AML-193 (cell line): Measurements from ENCODE around the gene FGF2.

Experiments
- DNase-seq, 2 experiments: peaks; one replicate each; lab custom pipeline; 2025; lab: John Stamatoyannopoulos, UW

FGF2 gene

DNA sequence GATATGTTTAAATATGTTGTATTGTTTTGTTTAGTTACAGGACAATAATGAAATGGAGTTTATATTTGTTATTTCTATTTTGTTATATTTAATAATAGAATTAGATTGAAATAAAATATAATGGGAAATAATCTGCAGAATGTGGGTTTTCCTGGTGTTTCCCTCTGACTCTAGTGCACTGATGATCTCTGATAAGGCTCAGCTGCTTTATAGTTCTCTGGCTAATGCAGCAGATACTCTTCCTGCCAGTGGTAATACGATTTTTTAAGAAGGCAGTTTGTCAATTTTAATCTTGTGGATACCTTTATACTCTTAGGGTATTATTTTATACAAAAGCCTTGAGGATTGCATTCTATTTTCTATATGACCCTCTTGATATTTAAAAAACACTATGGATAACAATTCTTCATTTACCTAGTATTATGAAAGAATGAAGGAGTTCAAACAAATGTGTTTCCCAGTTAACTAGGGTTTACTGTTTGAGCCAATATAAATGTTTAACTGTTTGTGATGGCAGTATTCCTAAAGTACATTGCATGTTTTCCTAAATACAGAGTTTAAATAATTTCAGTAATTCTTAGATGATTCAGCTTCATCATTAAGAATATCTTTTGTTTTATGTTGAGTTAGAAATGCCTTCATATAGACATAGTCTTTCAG lies 68.8 kb downstream of the FGF2 start:
- DNase-seq: no peak

GRCh38 chr4:122896270-122896669 lies 69.6 kb downstream of the FGF2 start:
- no peak for DNase-seq

DNA sequence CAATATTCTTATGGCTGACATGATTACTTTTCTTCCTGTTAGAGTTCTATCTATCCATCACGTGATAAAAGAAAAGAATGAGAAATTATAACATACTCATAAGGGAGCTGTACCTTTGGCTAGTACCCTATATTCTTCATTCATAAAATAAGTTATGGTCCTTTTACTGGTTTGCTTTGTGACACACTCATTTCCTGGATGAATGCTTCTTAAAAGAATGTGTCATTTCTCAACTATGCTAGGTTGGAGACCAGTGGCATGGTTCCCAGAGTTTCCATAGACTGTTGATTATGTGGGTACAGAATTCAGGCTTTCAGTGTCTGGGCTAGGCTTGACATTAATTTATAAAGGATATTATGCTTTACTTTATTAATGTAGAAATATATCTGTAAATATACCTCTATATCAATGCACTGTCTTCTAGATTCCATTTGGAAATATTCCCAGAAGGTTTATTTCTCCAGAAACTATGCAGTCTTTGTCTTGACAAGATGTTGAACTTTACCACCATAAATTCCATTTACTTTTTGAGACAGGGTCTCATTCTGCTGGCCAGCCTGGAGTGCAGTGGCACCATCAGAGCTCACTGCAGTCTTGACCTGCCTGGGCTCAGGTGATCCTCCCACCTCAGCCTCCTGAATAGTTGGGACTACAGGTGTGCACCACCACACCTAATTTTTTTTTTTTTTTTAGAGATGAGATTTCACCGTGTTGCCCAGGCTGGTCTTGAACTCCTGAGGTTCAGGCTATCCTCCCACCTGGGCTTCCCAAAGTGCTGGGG lies 71.9 kb downstream of the FGF2 start:
- DNase-seq: no peak

DNA sequence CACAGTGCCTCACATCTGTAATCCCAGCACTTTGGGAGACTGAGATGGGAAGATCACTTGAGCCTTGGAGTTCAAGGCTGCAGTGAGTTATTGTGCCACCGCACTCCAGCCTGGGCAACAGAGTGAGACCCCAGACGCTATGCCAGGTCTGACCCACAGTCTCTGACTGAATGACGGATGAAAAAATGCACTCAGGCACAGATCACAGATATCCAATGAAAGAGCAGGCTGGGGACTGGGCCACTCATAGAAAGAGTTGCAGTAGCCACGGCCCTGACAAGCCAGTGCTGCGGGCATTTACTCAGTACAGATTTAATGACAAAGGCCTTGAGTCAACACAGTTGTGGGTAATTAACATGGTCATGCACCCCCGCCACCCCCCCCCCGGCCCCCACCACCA lies 73.1 kb downstream of the FGF2 start:
- no peak for DNase-seq

GRCh38 chr4:122900314-122900713 lies 73.7 kb downstream of the FGF2 start:
- DNase-seq: no peak

GRCh38 chr4:122901247-122902010 lies 74.8 kb downstream of the FGF2 start:
- DNase-seq: no peak

DNA sequence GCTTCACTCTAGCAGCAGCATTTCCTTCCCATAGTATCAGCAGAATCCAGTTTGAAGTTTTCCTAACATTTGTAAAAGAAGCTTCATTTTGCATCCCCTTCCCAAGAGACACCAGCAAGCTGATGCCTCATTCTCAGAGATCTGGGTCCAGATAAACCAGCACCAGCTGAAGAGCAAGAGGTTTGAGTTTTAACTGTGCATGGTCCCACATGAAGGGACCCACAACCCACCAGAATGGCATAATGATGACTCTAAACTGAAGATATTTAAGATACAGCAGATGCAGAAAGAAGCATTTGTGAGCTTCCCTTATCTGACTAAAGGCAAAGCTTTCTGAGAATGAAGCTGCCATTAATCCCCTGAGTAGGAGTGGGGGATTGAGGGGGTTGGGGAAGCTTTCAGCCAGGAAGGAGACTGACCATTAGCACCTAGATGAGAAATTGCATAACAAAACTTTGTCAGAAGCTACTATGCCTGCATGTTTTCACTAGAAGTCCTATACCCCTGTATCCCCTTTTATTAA lies 77.2 kb downstream of the FGF2 start:
- no peak for DNase-seq

DNA sequence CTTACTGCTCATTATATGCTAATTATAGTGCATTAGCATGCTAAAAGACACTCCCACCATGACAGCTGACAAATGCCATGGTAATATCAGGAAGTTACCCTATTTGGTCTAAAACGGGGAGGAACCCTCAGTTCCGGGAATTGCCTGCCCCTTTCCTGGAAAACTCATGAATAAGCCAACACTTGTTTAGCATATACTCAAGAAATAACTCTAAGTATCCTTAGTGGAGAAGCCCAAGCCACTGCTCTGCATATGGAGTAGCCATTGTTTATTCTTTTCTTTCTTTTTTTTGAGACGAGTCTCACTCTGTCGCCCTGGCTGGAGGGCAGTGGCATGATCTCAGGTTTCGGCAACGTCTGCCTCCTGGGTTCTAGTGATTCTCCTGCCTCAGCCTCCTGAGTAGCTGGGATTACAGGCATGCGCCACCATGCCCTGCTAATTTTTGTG lies 80.3 kb downstream of the FGF2 start:
- no peak for DNase-seq

- DNase-seq: no peak
Measured at GRCh38 chr4:122908223-122908622, 81.6 kb downstream of the FGF2 start.

GRCh38 chr4:122909683-122910082 lies 83.1 kb downstream of the FGF2 start:
- DNase-seq: no peak

DNA sequence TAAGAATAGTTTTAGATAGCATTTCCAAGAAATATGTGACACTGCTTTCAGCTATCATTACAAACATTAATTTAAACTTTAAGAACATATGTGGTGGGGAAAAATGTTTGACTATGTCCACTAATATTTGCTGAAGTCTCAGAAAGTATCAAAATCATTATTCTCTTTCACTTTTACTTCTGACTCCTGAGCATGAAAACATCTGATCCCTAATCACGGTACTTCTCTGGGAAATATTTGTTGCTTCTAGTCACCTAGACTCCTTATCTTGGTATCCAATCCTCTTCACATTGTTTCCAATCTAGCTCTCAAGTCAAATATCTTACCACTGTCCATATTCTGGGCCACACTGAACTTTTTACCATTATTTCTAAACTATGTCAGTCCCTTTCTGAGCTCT lies 85.0 kb downstream of the FGF2 start:
- DNase-seq: no peak

GRCh38 chr4:122912810-122913575 lies 86.4 kb downstream of the FGF2 start:
- DNase-seq: no peak

- peak; percentile 58 to 65 for DNase-seq
Measured at GRCh38 chr4:122914292-122914904, 87.8 kb downstream of the FGF2 start.

DNA sequence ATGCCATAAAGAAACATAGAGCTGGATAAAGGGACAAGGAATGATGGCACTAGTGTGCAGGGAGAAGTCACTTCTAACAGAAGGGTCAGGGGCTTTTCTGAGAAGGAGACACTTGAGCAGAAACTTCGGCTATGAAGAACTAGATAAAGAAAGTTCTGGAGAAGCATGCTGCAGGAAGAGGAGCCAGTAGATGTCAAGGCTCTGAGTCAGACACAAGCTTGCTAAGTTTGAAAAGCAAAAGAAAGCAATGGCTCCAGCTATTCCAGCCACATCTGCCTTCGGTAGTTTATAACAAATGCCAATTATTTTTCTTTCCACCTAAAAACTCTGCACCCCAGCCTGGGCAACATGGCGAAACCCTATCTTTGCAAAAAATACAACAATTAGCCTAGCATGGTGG lies 88.3 kb downstream of the FGF2 start:
- DNase-seq: no peak

DNA sequence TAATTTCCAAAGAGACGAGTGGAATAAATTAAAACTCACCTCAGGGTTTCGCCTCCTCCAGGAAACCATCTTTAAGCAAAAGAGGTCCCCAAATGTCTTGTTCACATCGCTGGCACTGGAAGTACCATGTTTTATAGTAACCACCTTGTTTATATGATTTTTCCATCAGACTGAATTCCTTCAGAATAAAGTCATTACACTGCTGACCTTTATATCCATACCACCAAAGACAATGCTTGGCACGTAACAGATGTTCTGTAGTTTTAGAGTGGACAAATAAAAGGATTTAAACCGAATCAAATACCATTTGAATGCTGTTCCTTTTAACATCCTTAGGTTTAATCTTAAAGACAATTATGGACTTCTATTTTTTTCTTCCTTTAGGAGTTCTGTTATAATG lies 91.1 kb downstream of the FGF2 start:
- no peak for DNase-seq

GRCh38 chr4:122920473-122920872 lies 93.8 kb downstream of the FGF2 start:
- no peak for DNase-seq

GRCh38 chr4:122921300-122921699 lies 94.7 kb downstream of the FGF2 start:
- DNase-seq: no peak

DNA sequence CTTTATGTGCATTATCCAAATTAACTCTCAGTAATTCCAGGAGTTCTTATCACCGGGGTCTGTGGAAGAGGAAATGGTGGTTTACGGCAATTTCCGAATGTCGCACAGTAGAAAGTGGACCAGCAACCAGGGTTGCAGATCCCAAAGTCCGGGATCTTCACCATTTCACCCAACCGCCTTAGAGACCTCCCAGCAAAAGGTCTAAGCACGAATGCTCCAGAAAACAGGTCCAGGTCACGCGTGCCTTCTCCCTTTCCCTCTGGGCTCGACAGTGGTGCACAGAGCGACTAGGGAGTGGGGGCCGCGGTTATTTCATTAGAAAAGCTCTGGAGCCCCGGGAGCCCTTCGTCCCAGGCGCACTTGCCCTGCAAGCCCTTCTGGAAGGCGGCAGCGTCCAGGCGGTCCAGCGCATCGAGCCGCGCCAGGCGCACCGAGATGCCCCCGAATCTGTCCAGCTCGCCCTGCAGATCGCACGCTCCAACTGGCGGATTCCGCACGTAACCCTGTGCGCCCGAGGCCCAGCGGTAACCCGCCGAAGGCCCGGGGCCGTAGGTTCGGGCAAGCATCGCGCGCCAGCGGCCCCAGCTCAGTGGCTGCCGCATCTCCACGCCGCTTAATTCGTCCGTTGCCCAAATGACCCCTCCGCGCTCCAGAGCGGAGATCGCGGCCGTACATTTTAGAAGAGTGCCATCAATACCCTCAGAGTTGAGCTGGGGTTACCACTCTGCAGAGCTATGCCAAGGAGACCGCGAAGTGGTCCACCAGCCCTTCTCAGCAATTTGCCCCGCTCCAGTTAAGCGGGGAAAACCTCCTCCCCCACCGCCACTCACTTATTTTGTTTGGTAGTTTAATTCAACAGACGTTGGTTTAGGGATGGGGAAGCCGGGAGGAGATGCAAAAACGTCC lies 95.6 kb downstream of the FGF2 start, which contains the start of gene NUDT6:
Gene NUDT6 (minus strand): TSS at position 627 of the 906 bp plus-strand sequence. CDS start 25 bp downstream, at position 602.
- peak; percentile 42 for DNase-seq

DNA sequence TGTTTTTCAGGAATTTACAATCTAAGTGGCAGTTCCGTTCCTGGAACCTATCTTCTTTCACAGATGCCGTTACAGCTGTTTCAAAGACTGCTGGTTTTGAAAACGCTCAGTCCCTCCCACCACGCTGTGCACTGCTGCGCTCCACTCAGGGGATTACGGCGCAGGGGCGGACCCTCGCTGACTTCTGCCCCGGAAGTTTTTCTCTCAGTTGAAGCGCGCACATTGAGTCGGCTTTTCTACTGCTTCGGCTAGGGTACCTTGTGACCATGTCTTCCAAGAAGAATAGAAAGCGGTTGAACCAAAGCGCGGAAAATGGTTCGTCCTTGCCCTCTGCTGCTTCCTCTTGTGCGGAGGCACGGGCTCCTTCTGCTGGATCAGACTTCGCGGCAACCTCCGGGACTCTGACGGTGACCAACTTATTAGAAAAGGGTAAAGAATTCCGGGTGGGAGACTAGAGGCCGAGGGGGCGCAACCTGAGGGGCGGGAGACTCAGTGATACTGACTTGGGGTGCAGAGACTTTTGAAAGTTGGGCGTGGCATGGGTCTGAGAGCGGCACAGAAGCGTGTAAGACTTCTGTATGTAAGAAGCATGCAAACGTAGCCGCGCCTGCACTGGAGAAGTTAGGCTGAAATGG lies 96.4 kb downstream of the FGF2 start:
- peak; percentile 93 to 94 for DNase-seq

DNA sequence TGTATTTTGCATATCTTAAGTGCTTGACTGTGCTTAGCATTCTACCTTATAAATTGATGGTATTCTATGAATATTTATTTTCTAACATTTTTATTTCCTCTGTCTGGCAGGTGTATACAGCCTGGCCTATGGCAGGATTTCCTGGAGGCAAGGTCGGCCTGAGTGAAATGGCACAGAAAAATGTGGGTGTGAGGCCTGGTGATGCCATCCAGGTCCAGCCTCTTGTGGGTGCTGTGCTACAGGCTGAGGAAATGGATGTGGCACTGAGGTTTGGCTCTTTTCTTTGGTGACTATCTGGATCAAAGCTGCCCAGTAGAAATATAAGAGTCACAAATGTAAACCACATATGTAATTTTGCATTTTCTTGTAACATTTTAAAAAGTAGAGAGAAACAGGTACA lies 102.3 kb downstream of the FGF2 start:
- no peak for DNase-seq
